Measurements from ENCODE around the gene KARS1.

DNA sequence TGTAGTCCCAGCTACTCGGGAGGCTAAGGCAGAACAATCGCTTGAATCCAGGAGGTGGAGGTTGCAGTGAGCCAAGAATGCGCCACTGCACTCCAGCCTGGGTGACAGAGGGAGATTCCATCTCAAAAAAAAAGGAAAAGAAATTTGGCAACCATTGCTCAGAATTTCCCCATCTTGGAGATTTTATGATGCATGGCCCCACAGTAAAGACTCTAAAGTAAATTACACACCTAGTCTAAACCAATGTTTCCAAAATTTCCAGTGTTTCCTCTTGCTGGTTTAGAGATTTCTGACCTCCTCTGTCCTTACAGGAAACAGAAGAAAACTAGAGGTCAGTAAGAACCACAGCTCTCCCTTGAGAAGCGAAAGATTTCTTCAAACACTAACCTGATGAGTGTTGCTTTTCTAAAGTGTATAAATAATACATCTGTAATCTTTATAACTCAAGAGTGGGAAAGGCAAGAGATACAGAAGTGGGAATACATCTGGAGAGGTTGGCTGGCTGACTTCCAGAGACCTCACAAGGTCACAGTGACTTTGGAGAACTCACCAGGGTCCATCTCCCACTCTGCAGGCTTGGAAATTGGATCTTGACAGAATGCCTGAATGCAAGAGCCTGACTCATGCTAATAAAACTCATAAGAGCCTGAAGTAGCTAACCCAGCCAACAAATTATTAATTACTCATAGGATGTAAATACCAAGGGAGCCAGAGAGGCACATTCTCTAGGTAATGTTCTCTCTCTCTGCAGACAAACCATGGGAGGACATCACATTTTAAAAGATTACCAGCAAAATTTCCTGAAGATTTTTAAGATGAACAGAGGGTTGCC, 33.2 kb downstream of the KARS1 start:
- TF ChIP-seq, protein P1, sequence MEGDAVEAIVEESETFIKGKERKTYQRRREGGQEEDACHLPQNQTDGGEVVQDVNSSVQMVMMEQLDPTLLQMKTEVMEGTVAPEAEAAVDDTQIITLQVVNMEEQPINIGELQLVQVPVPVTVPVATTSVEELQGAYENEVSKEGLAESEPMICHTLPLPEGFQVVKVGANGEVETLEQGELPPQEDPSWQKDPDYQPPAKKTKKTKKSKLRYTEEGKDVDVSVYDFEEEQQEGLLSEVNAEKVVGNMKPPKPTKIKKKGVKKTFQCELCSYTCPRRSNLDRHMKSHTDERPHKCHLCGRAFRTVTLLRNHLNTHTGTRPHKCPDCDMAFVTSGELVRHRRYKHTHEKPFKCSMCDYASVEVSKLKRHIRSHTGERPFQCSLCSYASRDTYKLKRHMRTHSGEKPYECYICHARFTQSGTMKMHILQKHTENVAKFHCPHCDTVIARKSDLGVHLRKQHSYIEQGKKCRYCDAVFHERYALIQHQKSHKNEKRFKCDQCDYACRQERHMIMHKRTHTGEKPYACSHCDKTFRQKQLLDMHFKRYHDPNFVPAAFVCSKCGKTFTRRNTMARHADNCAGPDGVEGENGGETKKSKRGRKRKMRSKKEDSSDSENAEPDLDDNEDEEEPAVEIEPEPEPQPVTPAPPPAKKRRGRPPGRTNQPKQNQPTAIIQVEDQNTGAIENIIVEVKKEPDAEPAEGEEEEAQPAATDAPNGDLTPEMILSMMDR (IDR thresholded peaks at IDR 0.05) = no peak
- no peak for TF ChIP-seq POLR2A (IDR thresholded peaks at IDR 0.05)
